ENCODE results near the gene NKX2-1.
"Not testable (repeated sequence)": the region's sequence is repeated elsewhere in the genome, so short reads cannot be mapped to it uniquely, and the experiment has no call there.

Gene NKX2-1

DNA sequence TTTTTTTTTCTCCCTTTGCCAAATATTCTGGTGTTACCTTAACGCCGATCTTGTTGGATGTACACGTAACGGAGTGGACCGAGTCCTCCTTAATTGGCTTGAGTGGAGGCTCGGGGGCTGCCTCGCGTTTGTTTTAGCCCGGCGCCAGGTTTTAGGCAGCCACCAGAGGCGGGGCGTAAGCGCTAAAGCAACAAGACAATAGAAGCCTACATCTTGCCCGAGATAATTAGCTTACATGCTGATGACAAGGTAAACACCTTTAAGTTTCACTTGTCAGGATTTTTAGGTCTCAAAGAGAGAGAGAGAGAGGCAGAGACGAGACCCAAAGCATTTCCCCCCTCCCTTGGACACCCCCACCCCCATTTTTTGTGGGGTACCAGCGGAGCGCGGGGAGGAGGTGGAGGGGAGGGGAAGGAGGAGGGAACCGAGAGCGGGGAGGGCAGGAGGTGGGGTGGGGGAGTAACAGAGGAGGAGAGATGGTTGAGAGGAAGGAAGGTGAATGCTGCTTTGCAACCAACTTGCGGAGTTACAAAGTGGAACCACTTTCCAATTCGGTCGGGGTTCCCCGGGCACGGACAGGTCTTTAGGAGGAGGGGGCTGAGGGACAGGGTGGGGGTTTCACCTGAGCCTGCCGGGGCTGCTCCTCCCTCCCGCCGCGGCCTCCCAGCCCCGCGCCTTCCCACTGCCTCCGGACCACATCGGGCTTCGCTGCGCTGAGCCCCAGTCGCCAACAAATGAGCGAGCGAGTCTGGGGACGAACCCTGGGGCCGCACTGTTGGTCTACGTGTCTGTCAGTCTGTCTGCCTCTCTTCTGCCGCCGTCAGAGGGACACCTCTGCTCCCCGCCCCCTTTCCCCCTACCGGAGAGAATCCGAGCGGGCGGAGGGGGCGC is at the start of gene NKX2-1:
Gene NKX2-1, minus strand, starts transcription at position 802 of the 891 bp plus-strand sequence. Its CDS starts 103 bp downstream, at position 699.
- no peak for DNase-seq

DNA sequence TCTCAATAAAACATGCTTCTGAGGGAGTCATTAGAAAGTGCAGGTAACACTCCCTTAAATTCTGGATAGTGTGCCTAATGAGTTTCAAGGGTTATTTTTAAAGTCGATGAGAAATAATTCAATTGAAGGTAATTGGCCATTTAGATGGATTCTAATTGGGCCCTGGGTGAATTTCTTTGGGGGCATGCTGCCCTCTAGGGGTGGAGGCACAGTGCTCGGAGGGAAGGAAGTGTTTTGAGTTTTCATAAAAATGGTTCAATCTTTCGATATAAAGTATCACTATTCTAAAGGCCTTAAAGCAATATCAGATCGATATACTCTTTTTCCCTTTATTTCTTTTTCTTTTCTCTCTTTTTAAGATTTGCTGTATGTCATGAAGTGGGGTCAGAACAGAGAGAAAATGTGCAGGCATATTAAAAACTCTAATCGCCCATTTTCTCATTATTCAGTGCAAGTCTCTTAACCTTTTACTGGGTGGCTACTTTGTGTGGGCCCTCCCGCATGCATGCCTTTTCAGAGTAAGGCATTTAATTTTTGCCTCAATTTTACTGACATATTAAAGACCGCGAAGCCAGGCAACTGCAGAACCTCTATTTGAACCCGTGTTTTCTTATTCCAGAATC is 36.9 kb upstream of the NKX2-1 start:
- DNase-seq, result no peak

GRCh38 chr14:36555998-36556743 is 36.1 kb upstream of the NKX2-1 start:
- no peak for DNase-seq

DNA sequence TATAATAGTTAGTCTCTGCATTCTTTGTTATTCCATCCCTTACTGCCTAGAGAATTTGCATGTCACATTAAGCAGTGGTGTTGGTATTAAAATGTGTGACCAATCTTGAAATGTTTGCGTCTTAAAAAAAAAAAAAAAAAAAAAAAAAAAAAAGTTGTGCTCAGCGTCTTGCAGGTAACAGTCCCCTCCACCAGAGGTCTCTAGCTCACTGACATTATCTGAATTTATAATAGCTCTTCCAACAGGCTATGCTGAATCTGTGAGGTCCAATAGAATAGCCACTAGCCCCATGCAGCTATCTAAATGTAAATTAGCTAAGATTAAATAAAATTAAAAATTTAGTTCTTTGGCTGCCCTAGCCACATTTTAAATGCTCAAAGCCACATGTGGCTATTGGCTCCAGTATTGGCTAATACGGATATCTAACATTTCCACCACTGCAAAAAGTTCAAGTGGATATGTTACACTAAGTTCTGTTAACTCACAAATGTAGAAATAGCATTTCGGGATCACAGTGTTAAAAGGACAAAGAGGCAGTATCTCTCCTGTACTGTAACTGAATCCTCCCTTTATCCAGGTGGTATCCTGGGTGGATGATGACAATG is 33.7 kb upstream of the NKX2-1 start:
- DNase-seq, result no peak

DNA sequence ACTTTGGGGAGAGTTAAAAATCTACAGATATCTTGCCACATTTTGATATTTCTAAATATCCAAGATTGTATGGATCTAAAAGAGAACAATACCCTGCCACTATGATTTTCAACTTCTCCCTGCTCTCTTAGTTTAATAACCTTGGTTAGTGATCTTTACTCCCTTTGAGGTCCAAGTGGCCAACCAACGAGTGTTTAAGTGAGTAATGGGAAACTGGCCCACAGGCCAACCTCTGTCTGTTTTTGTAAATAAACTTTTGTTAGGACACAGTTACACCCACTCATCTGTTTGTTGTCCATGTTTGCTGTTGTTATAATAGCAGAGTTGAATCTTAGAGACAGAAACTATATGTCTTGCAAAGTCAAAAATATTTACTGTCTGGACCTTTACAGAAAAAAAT is 30.9 kb upstream of the NKX2-1 start:
- no peak for DNase-seq

DNA sequence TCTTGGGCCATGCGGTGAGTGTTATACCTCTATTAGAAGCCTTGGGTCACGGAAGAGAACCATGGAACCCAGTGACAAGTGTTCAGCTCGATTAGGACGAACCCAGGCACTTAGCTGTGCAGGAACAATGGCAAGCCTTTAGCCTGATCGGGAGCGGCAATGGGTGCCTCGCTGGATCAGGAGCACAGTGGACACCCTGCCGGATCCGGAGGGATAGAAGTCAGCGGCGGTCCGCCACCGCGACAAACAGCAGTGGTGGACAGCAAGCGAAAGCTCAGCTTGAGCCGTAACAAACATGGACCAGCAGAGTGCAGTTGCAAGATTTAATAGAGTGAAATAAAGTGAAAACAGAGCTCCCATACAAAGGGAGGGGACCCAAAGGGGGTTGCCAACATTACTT is 24.2 kb upstream of the NKX2-1 start:
- DNase-seq, result not testable (repeated sequence)

- no peak for DNase-seq
Observed at GRCh38 chr14:36538051-36538450, 18.0 kb upstream of the NKX2-1 start.

DNA sequence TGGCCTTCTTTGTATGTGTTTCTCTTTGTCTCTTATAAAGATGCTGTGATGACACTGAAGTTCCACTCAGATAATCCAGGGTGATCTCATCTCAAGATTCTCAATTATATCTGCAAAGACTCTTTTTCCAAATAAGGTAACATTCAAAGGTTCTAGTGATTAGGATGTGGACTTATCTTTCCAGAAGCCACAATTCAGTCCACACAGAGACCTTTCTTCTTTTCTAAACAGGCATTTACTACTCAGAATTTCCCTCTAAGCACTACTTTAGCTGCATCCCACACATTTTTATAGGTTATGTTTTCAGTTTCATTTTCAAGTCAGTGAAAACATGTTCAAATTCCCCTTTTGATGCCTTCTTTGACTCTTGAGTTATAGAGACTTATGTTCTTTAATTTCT is 9.0 kb upstream of the NKX2-1 start:
- no peak for DNase-seq

- DNase-seq, result no peak
Observed at GRCh38 chr14:36525746-36526099, 5.7 kb upstream of the NKX2-1 start.

- no peak for DNase-seq
Observed at GRCh38 chr14:36524874-36525745, 5.1 kb upstream of the NKX2-1 start.

DNA sequence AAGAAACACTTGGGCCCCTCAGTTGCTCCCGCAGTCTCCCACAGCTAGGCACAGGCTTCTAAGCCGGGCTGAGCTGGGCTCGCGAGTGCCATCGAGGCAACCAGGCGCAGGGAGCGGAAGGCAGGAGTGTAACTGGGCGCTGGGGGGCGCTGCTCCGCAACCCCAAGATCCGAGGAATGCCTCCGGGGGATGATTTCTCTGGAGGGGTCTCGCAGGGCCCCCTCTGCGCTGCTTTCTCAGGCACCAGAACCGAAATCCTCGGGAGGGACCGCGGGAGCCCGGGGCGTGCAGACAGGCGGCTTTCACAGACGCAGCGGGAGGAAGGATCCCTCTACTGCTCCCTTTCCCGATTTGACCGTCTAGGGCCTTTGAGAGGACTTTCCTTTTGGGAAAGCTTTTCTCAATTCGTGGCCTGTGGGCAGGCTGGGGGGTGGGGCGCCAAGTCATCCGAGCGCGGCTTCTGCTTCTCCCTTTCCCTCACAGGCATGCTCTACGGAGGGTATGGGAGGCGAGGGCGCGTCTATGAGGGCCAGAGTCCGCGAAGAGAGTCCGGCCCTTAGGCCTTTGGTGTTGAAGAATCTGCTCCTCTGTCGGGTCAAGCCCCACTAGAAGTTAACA is 4.3 kb upstream of the NKX2-1 start:
- no peak for DNase-seq

DNA sequence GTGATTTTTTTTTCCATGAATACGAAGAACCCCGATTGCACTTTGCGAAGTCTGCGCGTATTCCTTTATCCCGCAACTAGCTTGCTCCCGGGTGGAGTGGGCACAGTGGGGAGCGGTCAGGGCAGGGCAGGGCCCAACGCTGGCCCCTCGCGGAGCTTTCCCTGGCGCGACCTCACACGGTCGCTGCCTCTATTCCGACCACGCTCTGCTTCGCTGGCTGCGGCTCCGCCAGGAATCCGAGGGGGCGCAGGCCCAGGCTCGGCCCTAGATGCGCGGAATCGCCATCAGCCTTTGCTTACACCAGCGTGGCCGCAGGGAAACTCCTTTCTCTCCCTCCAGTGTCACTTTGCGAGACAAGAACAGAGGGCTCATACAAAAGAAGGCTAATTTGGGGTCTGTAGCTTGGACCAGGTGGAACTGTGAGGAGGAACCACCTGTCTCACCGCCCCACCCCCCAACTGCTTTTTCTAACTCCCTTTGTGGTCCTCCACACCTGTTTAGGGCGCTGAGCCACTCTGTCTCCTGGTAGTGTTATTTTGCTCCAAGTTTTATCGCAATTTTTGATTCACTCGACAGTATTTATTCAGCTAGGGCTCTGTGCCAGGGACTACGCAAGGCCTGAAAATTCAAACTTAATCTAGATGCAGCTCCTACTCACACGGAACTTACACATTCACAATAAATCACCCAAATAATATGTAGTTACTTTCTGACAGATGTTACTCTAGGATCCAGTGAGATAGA is 3.1 kb upstream of the NKX2-1 start:
- DNase-seq, result no peak

DNA sequence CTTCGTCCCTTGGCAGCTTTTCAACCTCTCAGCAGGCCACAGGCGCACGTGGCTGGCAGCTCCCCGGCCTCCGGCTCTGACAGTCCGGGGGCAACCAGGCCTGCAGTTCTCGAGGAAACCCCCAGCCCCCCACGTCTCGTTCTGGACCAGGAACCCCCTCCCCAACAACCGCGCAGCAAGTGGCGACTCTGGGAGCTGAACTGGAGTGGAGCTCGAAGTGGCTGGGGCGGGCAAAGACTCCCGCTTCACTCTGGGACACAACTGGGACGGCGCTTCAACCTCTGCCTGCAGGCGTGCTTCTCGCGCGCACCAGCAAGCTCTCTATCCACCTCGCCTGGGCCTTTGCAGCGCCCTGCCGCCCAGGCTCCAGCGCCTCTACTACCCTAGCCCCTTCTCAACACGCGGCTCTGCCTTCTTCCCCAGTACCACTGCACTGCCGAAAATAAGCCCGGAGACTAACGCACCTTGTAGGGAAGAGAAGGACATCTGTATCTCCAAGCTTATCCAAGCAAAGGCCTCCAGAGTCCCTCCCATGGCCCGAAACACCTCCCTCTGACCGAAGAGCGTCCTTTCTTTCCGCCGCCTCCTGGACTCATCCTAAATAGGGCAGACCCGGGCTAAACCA is 2.4 kb upstream of the NKX2-1 start:
- DNase-seq, result no peak

GRCh38 chr14:36521598-36522345 is 1.7 kb upstream of the NKX2-1 start:
- no peak for DNase-seq

- DNase-seq, result no peak
Observed at GRCh38 chr14:36520601-36521525, 831 bp upstream of the NKX2-1 start.

- DNase-seq, result no peak
Observed at GRCh38 chr14:36518586-36519430, 1.2 kb downstream of the NKX2-1 start.

- DNase-seq, result no peak
Observed at GRCh38 chr14:36518031-36518585, 1.9 kb downstream of the NKX2-1 start.

All from activated CD4-positive, alpha-beta T cell treated with anti-CD3 and anti-CD28 coated beads, Interleukin-2, amount 50 U/mL, for 4 hours (primary cell).